CD4-positive, alpha-beta memory T cell (primary cell): ENCODE results near the gene SNX22. TPM values are rescaled to one million over a fixed set of nuclear protein-coding genes. Genes with fewer than 3 reads are reported as not detected.

Experiments
- CTCF ChIA-PET: fragments of 350-600 bp; sonication (Branson Sonifier 250); formaldehyde crosslinking; loops from one replicate; lab custom pipeline; 2021; ENCODE audit warnings: inconsistent platforms; ENCODE audit not compliant: partially characterized antibody; lab: Charles Lee
- POLR2A ChIA-PET: fragments of 350-600 bp; sonication (Branson Sonifier 250); formaldehyde crosslinking; loops from one replicate; lab custom pipeline; 2021; ENCODE audit not compliant: partially characterized antibody; lab: Charles Lee
- DNase-seq, 5 donors: peaks; one replicate each; pipeline versions ENCODE4 v3.0.0 to v3.0.0-alpha.2; 2020 to 2022; ENCODE audit warnings: mixed read lengths in 1 of 5
- H3K27ac ChIP-seq: one replicate; pipeline ENCODE4 v1.7.0; 2013; ENCODE audit warnings: low read depth, low read length
- H3K27me3 ChIP-seq: 2 replicates; pipeline ENCODE4 v1.7.0; 2013; ENCODE audit warnings: mild to moderate bottlenecking, low read length, moderate library complexity; ENCODE audit not compliant: insufficient read depth
- H3K36me3 ChIP-seq: 2 replicates; pipeline ENCODE4 v1.7.0; 2013; ENCODE audit warnings: mild to moderate bottlenecking, low read length, moderate library complexity; ENCODE audit not compliant: insufficient read depth
- H3K4me1 ChIP-seq: 2 replicates; pipeline ENCODE4 v1.7.0; 2013; ENCODE audit warnings: mild to moderate bottlenecking, low read length, moderate library complexity; ENCODE audit not compliant: insufficient read depth
- H3K4me3 ChIP-seq, 2 donors: one replicate each; pipeline ENCODE4 v1.7.0; 2013; ENCODE audit warnings: low read length in 2 of 2, mild to moderate bottlenecking in 1 of 2
- H3K9me3 ChIP-seq, 2 donors: one replicate each; pipeline ENCODE4 v1.7.0; 2013; ENCODE audit warnings: low read length in 2 of 2, control low read depth in 1 of 2; ENCODE audit not compliant: control insufficient read depth in 1 of 2
- H3K27ac Mint-ChIP-seq, 7 donors: one replicate each; pipeline ENCODE4 v1.8.0; 2020 to 2021; ENCODE audit warnings: mixed read lengths in 7 of 7, mild to moderate bottlenecking in 6 of 7, inconsistent platforms in 3 of 7, moderate library complexity in 3 of 7
- H3K27me3 Mint-ChIP-seq, 2 donors: one replicate each; pipeline ENCODE4 v1.8.0; 2020 to 2021; ENCODE audit warnings: mixed read lengths in 2 of 2
- H3K36me3 Mint-ChIP-seq, 2 donors: one replicate each; pipeline ENCODE4 v1.8.0; 2020 to 2021; ENCODE audit warnings: mixed read lengths in 2 of 2, inconsistent platforms in 1 of 2, mild to moderate bottlenecking in 1 of 2
- H3K4me1 Mint-ChIP-seq, 4 donors: one replicate each; pipeline ENCODE4 v1.8.0; 2020 to 2021; ENCODE audit warnings: mixed read lengths in 4 of 4, mild to moderate bottlenecking in 1 of 4
- H3K4me3 Mint-ChIP-seq, 8 donors: one replicate each; pipeline ENCODE4 v1.8.0; 2020 to 2021; ENCODE audit warnings: mixed read lengths in 8 of 8, mild to moderate bottlenecking in 7 of 8, moderate library complexity in 6 of 8, inconsistent platforms in 3 of 8
- H3K9me3 Mint-ChIP-seq, 8 donors: one replicate each; pipeline ENCODE4 v1.8.0; 2020 to 2021; ENCODE audit warnings: mixed read lengths in 8 of 8, mild to moderate bottlenecking in 5 of 8, inconsistent platforms in 3 of 8, moderate library complexity in 1 of 8
- intact Hi-C: fragments of 100-400 bp; cut with micrococcal nuclease; formaldehyde crosslinking; loops from one replicate; pipeline ENCODE4 v1.15.1; 2023
- polyA plus RNA-seq, 2 donors: library from polyadenylated mRNA; unstranded; fragments of 300-500 nt; fragmentation: Illumina TruSeq; gene quantifications; one replicate each; pipeline ENCODE4 v1.2.3, GENCODE V29; 2021
- total RNA-seq, 2 experiments: library from RNA; stranded (reverse); gene quantifications; one replicate each; pipeline ENCODE4 v1.2.3, GENCODE V29; 2021

Gene SNX22
- total and polyA plus RNA-seq, 4 experiments from 2014 or later, result 0.32 to 0.95 (median 0.52) TPM

DNA sequence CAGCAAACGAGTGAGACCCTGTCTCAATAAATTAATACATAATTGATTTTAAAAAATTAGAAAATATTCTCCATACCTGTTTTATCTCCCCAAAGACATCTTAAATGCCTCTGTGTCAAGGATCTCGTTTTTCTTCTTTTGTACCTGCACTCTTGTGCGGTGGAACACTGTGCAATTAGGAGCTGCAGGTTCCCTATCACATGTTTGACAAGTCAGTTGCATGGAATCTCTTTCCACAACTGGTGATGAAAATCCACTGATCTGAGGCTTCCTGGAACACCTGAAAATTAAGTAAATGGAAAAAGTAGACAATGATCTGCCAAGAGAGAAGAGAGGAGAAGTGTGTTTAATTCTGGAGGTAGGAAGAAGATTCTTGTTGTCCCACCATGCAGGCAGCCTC, 3.0 kb upstream of the SNX22 start:
- H3K27ac Mint-ChIP-seq, result peak overlapping the region in 1 of 7 donors; percentile 3
- POLR2A ChIA-PET, result interaction anchor here (1.4 kb wide), 1 partner anchor 14 kb away, joined by 4 read pairs; the partner anchor contains the start of gene PPIB
- peaks cover 3% of the 10 kb centered on the region for H3K36me3 ChIP-seq
- no peaks in the 10 kb centered on the region for H3K9me3 Mint-ChIP-seq
- H3K4me1 ChIP-seq, result peaks cover 30% of the 10 kb centered on the region
- intact Hi-C loops, result no loop called here
- peaks cover 6% of the 10 kb centered on the region for H3K27me3 ChIP-seq
- H3K27me3 Mint-ChIP-seq, result peaks cover 5 to 8% of the 10 kb centered on the region in 2 donors
- no peak overlapping the region for H3K27ac ChIP-seq
- H3K4me3 Mint-ChIP-seq, result no peak overlapping the region
- H3K4me3 ChIP-seq, result no peak overlapping the region
- peaks cover 2 to 15% of the 10 kb centered on the region in 2 donors for H3K36me3 Mint-ChIP-seq
- CTCF ChIA-PET, result interaction anchor here (1.3 kb wide), 1 partner anchor 11 kb away, joined by 5 read pairs; no protein-coding TSS in a partner anchor
- no peaks in the 10 kb centered on the region for H3K9me3 ChIP-seq
- H3K4me1 Mint-ChIP-seq, result peaks cover 13 to 31% (median 21%) of the 10 kb centered on the region in 4 donors
- no peak for DNase-seq

DNA sequence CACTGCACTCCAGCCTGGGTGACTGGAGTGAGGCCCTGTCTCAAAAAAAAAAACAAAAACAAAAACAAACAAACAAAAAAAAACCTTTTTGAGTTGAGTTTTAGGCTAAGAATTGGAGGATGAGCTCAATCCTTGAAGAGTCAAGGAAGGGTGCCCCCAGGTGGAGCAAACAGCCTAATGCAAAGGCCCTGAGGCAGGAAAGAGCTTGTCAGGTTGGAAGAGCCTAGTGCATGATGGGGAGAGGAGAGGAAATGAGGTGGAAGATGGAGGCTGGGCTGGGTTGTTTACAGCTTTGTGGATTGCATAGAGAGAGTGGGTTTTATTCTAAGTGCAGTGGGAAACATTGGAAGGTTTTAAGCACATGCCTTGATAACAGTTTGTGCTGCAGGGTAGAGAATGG, 2.1 kb upstream of the SNX22 start:
- H3K27ac Mint-ChIP-seq, result peak overlapping the region in 3 of 7 donors; percentile 29 to 62 (median 52)
- no peaks in the 10 kb centered on the region for H3K9me3 ChIP-seq
- DNase-seq, result no peak
- peaks cover 5 to 8% of the 10 kb centered on the region in 2 donors for H3K27me3 Mint-ChIP-seq
- peaks cover 6% of the 10 kb centered on the region for H3K27me3 ChIP-seq
- H3K36me3 ChIP-seq, result peaks cover 3% of the 10 kb centered on the region
- peaks cover 0 to 2% (median 0%) of the 10 kb centered on the region in 8 donors for H3K9me3 Mint-ChIP-seq
- ChIA-PET CTCF (interaction anchor here (1.3 kb wide), 1 partner anchor 12 kb away, joined by 5 read pairs; no protein-coding TSS in a partner anchor), POLR2A (interaction anchor here (0.9 to 7.1 kb wide), 2 partner anchors 13 to 54 kb away, joined by 5 to 48 read pairs; partner anchors contain the start of genes CIAO2A, PPIB and SNX1)
- intact Hi-C loops, result no loop called here
- peak overlapping the region; percentile 5 to 61 (median 32) for H3K4me3 Mint-ChIP-seq
- peaks cover 0 to 11% of the 10 kb centered on the region in 2 donors for H3K36me3 Mint-ChIP-seq
- no peak overlapping the region for H3K27ac ChIP-seq
- H3K4me3 ChIP-seq, result no peak overlapping the region
- peaks cover 14 to 35% (median 24%) of the 10 kb centered on the region in 4 donors for H3K4me1 Mint-ChIP-seq
- peaks cover 34% of the 10 kb centered on the region for H3K4me1 ChIP-seq

DNA sequence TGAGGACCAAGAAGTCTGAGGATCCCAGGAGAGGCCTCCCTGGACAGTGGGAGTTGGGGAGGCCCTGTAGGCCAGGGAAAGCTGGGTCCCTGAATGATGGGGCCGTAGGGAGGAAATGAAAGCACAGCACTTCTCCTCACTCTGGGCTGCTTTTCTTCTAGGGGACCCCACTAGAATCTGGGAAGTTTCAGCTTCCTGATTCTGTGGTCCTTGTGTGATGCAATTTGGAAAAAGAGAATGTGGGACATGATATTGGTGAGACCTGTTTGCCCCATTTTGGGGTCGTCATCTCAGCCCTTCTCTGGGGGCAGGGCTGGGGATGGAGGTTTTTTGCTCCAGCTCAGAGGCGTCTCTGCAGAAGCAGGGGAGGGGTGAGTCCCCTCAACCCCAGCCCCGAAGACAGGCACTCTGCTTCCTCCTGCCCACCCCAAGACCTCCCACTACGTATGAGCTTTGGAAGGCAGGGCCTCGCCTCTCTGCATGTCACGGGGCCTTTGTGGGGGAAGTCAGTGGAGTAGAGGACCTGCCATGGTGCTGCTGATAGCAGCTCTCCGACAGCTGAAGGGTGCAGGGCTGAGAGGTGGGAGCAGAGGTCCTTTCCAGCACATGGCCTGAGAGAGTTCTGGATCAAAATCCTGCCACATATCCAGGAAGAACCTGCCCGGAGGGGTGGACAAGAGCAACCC, 1.5 kb upstream of the SNX22 start:
- Histone ChIP-seq H3K4me3 (no peak overlapping the region), H3K9me3 (no peaks in the 10 kb centered on the region), H3K36me3 (peaks cover 3% of the 10 kb centered on the region), H3K4me1 (peaks cover 34% of the 10 kb centered on the region), H3K27ac (no peak overlapping the region), H3K27me3 (peaks cover 6% of the 10 kb centered on the region)
- Mint-ChIP-seq H3K27ac (peak overlapping the region in 4 of 7 donors; percentile 5 to 52 (median 21)), H3K4me1 (peaks cover 14 to 35% (median 24%) of the 10 kb centered on the region in 4 donors), H3K36me3 (peaks cover 0 to 8% of the 10 kb centered on the region in 2 donors), H3K9me3 (peaks cover 0 to 2% (median 0%) of the 10 kb centered on the region in 8 donors), H3K4me3 (peak overlapping the region in 6 of 8 donors; percentile 4 to 61 (median 35)), H3K27me3 (peaks cover 5 to 8% of the 10 kb centered on the region in 2 donors)
- ChIA-PET POLR2A (interaction anchor here (0.6 to 7.1 kb wide), 5 partner anchors 12 to 471 kb away, joined by 3 to 66 read pairs (median 5); partner anchors contain the start of genes CIAO2A, PPIB and SNX1), CTCF (interaction anchor here (1.3 kb wide), 1 partner anchor 12 kb away, joined by 5 read pairs; no protein-coding TSS in a partner anchor)
- intact Hi-C loops, result loop anchor here (5.0 kb wide), 1 partner anchor 548 kb away; no protein-coding TSS in a partner anchor
- DNase-seq, result no peak

DNA sequence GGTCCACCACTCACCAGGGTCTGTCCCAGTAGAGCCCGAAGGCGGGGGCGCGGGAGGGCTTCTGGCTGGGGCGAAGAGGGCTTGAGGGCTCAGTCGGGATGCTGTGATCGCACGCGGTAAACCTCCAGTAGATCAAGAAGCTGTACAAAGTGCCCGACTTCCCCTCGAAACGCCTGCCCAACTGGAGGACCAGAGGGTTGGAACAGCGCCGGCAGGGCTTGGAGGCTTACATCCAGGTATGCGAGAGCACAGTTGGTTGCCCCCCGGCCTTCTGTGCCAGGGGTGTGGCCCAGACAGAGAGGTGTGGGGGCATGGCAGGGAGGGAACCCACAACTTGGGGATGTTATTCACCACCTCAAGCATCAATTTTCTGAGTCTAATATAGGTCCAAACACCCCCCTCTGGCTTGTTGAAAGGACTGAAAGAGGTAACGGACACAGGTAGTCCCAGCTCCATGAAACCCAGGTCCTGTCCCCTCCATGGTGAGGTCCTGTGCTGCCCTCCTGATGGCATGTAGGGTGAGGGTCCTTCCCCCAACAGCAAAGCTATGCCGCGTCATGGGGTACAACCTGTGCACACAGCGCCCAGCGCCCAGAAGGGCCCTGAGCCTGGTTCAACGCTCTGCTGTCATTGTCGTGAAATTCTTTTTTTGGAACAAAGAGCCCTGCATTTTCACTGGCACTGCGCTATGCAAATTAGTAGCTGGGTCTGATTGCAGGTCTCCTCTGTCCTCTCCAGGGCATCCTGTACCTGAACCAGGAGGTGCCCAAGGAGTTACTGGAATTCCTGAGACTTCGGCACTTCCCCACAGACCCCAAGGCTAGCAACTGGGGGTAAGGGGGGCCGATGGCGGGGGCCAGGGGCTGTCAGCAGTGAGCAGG, 1.2 kb downstream of the SNX22 start:
- H3K27me3 Mint-ChIP-seq, result peaks cover 5 to 8% of the 10 kb centered on the region in 2 donors
- intact Hi-C loops, result loop anchor here (1.0 to 5.0 kb wide), 5 partner anchors 11 to 550 kb away; partner anchors contain the start of genes CSNK1G1, PPIB and SNX1
- Histone ChIP-seq H3K27ac (no peak overlapping the region), H3K36me3 (peaks cover 22% of the 10 kb centered on the region), H3K9me3 (no peaks in the 10 kb centered on the region), H3K27me3 (peaks cover 6% of the 10 kb centered on the region), H3K4me3 (peak overlapping the region in 1 of 2 donors; percentile 38), H3K4me1 (peaks cover 34% of the 10 kb centered on the region)
- DNase-seq, result peak in 3 of 5 donors; percentile 15 to 20 (median 16)
- H3K9me3 Mint-ChIP-seq, result peaks cover 0 to 2% (median 0%) of the 10 kb centered on the region in 8 donors
- H3K27ac Mint-ChIP-seq, result peak overlapping the region in 1 of 7 donors; percentile 65
- H3K36me3 Mint-ChIP-seq, result peaks cover 13 to 32% of the 10 kb centered on the region in 2 donors
- ChIA-PET CTCF (interaction anchor here (0.6 to 5.0 kb wide), 20 partner anchors 8 to 641 kb away, joined by 3 to 43 read pairs (median 4); partner anchors contain the start of genes CIAO2A and PPIB), POLR2A (interaction anchor here (0.8 to 7.1 kb wide), 5 partner anchors 9 to 57 kb away, joined by 3 to 66 read pairs (median 3); partner anchors contain the start of genes CIAO2A, PPIB and SNX1)
- peak overlapping the region; percentile 15 to 92 (median 54) for H3K4me3 Mint-ChIP-seq
- peaks cover 14 to 42% (median 25%) of the 10 kb centered on the region in 4 donors for H3K4me1 Mint-ChIP-seq

DNA sequence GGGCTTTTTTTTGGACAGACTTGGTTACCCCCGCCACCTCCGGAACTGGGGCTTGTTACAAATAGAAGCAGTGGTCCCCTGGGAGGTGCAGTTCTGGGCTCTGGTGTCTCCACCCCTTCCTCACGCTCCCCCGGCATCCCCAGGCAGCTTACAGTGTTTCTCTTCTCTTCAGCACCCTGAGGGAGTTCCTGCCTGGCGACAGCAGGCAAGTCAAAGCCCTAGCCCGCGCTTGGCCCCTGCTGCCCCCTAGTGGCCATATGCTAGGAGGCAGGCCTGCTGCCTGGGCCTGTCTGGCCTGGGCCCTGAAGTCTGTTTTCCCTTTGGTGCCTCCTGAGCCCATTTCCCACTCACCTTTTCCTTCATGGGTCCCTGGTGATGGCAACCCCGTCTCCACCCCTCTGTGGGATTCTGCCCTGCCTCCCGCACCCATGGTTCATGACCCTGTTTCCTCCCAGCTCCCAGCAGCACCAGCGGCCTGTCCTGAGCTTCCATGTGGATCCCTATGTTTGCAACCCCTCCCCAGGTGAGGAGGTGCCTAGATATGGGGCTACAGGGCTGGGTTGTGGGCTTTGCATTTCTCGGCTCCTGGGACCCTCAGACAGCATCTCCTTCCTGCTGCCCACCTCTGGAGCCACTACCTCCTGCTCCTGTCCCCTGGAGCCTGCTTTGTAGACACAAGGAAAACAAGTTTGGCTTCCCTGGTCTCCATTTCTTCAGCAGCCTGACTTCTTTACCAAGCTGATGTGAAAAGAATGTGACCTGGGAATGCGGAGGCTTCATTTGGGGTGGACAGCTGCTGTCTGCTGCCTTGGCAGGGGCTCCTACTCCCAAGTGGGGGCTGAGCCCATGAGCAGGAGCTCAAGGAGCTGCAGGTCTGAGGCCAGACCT, 2.2 kb downstream of the SNX22 start:
- Mint-ChIP-seq H3K27me3 (peaks cover 5 to 8% of the 10 kb centered on the region in 2 donors), H3K27ac (peak overlapping the region in 6 of 7 donors; percentile 18 to 87 (median 76)), H3K4me1 (peaks cover 19 to 51% (median 32%) of the 10 kb centered on the region in 4 donors), H3K4me3 (peak overlapping the region; percentile 72 to 92 (median 80)), H3K9me3 (peaks cover 0 to 2% (median 0%) of the 10 kb centered on the region in 8 donors), H3K36me3 (peaks cover 23 to 42% of the 10 kb centered on the region in 2 donors)
- intact Hi-C loops, result loop anchor here (1.0 to 5.0 kb wide), 5 partner anchors 10 to 551 kb away; partner anchors contain the start of genes CSNK1G1, PPIB and SNX1
- H3K4me3 ChIP-seq, result no peak overlapping the region
- peak; percentile 84 to 89 (median 86) for DNase-seq
- H3K27me3 ChIP-seq, result peaks cover 6% of the 10 kb centered on the region
- H3K4me1 ChIP-seq, result peaks cover 41% of the 10 kb centered on the region
- H3K36me3 ChIP-seq, result peaks cover 32% of the 10 kb centered on the region
- H3K27ac ChIP-seq, result peak overlapping the region; percentile 11
- ChIA-PET POLR2A (interaction anchor here (0.8 to 7.1 kb wide), 6 partner anchors 9 to 81 kb away, joined by 3 to 66 read pairs (median 3); partner anchors contain the start of genes CIAO2A, PPIB and SNX1), CTCF (interaction anchor here (0.6 to 5.0 kb wide), 24 partner anchors 9 to 717 kb away, joined by 3 to 43 read pairs (median 4); partner anchors contain the start of genes CIAO2A and PPIB)
- no peaks in the 10 kb centered on the region for H3K9me3 ChIP-seq
